Suppressor macrophage treated with lipopolysaccharide for 4 hours (primary cell): ENCODE results near the gene EPB41L4A.
A peak's percentile ranks its signal among the peaks of the same experiment; 100 is the strongest.

Experiments used
- DNase-seq: peaks from one replicate; pipeline ENCODE4 v3.0.0-alpha.2; 2020

Gene EPB41L4A

DNA sequence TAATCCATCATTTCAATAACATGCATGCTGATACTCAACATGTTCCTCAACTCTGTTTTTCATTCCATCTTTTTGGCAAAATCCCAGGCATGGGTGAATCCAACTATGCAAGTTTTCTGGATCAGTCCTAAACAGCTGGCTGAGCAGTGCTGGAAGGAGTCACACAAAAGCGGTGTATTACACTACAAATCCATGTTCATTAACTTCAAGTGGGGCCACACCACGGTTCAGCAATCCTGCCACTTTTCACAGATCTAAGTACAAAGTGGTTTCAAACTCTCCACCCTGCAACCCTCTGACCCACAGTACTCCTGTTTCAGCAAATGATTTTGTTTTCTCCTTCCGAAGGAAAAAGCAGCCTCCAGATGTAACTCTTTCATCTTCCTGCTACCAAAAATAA is 222.5 kb downstream of the EPB41L4A start:
- no peak for DNase-seq

DNA sequence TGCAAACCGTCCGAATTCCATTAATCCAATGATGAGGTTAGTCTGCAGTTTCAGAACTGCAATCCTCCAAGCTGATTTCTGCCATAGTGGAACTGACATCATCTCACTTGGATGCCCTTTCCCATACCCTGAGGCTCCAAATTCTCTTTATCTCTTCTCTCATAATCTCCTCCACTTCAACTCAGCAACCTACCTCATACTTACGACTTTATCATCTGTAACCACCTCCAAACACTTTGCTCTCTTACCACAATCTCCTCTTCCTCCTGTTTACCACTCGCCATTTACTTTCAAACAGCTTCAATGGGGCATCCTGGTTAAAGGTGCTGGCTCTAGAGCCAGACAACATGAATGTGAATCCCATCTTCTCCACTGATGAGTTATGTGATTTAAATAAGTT is 223.2 kb downstream of the EPB41L4A start:
- no peak for DNase-seq

- DNase-seq: peak; percentile 12
These were observed 226.2 kb downstream of the EPB41L4A start for GRCh38 chr5:112192866-112193265.

- DNase-seq: no peak
These were observed 227.0 kb downstream of the EPB41L4A start for GRCh38 chr5:112192072-112192471.

GRCh38 chr5:112189391-112189790 is 229.7 kb downstream of the EPB41L4A start:
- peak; percentile 64 for DNase-seq

GRCh38 chr5:112186401-112186990 is 232.6 kb downstream of the EPB41L4A start:
- peak; percentile 53 for DNase-seq

- DNase-seq: no peak
These were observed 235.2 kb downstream of the EPB41L4A start for GRCh38 chr5:112183874-112184273.

DNA sequence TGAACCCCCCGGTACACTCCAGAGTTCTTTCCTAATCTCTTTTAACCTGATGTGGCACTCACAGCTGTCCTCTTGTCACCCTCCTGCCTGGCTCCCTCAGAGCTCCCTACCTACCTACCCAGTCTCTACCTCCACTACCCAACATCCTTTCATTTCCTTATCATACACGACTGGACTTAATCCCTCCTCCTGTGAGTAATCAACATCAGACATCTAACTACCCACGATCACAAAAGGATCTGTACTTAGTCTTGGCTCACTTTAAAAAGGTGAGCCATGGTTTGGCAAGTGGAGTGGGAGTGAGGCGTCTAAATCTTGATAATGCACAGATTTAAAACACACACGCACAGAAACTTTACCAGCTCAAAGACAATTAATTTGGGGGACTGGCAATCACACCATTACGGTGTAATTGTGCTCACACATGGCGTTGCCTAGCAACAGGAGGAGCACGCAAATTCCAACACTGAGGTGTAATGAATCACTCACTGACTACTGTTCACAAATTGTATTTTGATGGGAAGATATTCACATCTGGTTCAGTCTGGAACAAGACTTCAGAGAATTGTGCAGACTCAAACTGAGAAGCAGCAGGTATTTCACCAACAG is 235.9 kb downstream of the EPB41L4A start:
- no peak for DNase-seq

GRCh38 chr5:112179290-112179689 is 239.8 kb downstream of the EPB41L4A start:
- DNase-seq: no peak

- peak; percentile 79 for DNase-seq
These were observed 244.0 kb downstream of the EPB41L4A start for GRCh38 chr5:112174959-112175594.

DNA sequence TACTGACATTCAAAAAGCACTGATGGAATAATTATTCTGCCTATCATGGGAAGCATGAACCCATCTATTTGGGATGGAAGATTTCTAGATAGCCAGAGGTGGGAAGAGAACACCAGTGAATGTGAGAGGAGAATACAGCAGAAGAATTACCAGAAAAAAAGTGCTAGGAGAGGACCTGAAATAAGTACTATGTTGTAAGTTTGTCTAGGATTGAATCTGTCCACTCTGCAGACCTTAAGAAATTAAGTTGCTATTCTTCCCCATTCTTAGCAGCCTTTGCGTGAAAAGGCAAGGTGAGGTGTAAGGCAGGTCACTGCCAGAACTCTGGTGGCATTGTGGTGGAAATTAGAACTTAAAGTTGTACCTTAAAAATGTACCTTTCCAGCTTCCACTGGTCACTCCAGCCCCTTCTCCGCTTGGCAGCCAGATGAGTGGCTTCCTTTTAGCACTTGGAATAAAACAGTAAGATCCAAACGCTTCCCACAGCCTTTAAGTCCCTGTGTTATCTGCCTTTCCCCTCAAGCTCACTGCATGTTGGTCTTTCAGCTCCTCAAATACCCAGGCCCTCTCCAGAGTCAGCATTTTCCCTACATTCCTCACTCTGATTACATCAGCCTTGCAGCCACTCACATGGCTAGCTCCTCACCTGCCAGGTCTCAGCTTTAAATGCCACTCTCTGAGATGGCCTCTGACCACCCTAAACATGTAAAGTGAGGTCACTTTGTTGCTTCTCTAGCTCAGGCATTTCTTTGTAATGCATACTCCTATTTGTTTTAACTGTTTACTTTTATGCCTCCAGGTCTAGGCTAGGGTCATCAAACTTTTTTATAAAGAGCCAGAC is 253.0 kb downstream of the EPB41L4A start:
- DNase-seq: no peak

DNA sequence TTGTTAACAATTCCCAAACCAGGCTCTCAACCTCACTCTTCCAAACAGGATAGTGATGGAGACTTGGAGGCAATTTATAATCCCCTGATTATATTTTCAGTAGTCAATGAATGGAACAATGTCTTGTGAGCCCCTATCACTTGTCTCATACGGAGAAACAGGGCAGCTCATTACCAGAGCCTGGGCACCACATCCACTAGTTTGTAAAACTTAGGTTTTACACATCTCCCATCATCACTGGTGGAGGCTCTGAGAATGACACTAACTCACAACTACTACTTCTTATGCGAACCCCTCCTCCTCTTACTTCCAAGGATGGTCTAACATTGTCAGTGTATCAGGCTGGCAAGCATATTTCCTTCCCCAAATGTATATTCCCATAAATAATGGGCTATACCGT is 253.7 kb downstream of the EPB41L4A start:
- DNase-seq: no peak

DNA sequence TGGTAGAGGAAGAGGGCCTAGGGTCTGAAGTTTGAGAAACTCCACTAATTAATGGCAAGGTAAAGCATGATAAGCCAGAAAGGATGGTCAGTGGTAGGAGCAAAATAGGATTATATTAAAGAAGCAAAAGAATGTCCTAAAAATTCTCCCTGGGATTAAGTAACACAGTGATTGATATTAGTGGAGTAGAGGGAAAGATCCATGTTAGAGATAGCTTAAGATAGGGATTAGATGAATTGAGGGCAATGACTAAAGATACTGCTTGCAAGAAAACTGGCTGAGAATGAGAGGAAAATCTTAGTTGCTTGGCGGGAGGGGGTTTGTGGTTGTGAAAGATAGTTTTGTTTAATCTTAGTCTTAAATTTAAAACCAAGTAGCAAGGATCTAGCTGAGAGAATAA is 255.6 kb downstream of the EPB41L4A start:
- no peak for DNase-seq

DNA sequence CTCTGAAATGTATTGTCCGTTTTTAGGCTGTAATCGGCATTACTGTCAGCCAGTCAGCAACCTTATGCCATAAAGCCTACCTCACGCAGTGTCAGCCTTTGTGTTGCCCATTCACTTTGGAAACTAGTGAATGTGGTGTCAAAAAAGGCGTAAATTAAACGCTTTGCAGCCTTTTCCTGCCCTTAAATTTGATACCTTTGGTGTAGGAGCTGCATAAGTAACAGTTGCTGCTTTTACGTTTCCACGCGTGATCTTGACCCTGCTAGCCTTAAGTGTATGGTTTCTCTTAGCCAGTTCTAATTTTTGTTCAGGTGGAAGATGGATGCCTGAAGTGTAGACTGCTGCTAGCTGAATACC is 257.7 kb downstream of the EPB41L4A start:
- no peak for DNase-seq

GRCh38 chr5:112160652-112161391 is 258.3 kb downstream of the EPB41L4A start:
- DNase-seq: peak; percentile 94

GRCh38 chr5:112159435-112159834 is 259.6 kb downstream of the EPB41L4A start:
- DNase-seq: no peak

- no peak for DNase-seq
These were observed 262.9 kb downstream of the EPB41L4A start for GRCh38 chr5:112156211-112156610.

DNA sequence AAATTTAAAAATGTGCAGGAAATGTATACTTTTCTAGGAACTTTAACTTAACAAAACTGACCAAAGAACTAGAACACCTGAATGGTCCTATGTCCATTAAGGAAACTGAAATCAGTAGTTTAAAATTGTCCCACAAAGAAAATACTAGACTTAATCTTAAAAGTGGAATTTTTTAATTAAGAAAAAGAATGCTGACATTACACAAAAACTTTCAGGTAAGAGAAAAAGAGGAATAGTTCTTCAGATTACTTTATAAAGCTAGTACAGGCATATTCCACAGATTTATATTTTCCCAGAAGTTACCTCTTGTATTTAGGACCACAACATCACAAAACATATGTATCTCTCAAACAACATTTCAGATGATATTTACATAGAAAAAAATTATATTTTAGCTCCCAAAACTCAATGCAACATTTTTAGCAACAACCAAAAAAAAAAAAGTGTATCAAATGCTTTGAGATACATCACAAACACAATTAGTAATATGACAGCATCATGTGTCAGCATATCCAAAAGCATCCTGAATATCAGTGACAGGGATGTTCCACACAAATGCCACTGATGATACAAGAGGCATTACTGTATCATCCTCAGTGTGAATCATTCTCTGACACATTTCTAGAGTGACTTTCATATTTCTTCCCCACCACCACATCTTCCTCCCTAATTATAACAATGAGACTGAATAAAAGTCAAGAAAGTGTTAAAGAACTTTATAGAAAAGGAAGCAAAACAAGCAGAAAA is 264.0 kb downstream of the EPB41L4A start:
- peak; percentile 71 for DNase-seq

DNA sequence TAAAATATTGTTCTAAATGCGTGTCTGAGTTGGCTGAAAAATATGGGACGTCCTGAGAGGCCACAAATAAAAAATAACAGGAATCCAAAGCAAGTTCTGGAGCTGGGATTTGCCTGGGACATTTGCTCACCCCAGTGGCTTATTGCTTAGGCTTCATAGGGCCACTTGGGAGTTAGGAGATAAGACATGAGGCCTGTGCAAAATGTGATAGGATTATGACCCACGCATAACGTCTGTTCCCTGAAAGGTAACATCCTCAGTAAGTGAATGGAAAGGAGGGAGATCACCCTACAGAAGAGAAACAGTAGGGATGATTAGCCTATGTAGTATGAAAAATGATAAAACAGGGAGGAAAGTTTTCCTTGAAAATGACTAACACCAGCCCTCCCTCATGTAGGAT is 269.4 kb downstream of the EPB41L4A start:
- DNase-seq: no peak

- DNase-seq: peak; percentile 83
These were observed 272.5 kb downstream of the EPB41L4A start for GRCh38 chr5:112146323-112147226.

DNA sequence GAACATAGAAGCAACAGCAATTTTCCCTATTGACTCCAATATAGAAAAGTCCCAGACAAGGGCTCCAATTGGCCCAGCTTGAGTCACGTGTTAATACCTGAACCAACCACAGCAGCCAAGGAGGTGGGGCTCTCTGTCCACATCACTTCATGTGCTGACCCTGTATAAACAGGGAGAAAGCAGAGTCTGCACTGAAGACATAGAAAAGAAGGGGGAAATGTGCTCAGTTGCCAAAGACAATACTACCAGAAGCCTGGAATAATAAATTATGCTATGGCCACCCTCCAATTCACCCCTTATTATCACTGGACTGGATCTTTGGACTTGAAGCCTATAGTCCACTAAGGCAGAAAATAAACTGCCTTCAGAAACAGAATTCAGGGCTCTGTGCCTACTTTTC is 275.4 kb downstream of the EPB41L4A start:
- DNase-seq: no peak
